Neural progenitor cell (in vitro differentiated cells): ENCODE measurements around the gene PRELID2. TPM values are rescaled to one million over a fixed set of nuclear protein-coding genes. Genes with fewer than 3 reads are reported as not detected.

ENCODE experiments used
- DNase-seq: peaks from one replicate; pipeline ENCODE4 v3.0.0-alpha.2; 2016; ENCODE audit warnings: low spot score
- H2AFZ ChIP-seq: fragments of 200-600 bp; sonication (generic); replicated peaks from 2 replicates; pipeline ENCODE4 v1.6.1; 2016; ENCODE audit warnings: antibody characterized with exemption
- H3F3A ChIP-seq: fragments of 200-600 bp; sonication (generic); 2 replicates; pipeline ENCODE4 v1.6.1; 2016; ENCODE audit warnings: antibody characterized with exemption, low read depth
- H3K27ac ChIP-seq: fragments of 200-600 bp; sonication (generic); 2 replicates; pipeline ENCODE4 v1.5.1; 2016; ENCODE audit warnings: mild to moderate bottlenecking
- H3K27me3 ChIP-seq: fragments of 200-600 bp; sonication (generic); 2 replicates; pipeline ENCODE4 v1.6.1; 2016; ENCODE audit warnings: mild to moderate bottlenecking, moderate library complexity
- H3K36me3 ChIP-seq: fragments of 200-600 bp; sonication (generic); 2 replicates; pipeline ENCODE4 v1.5.1; 2016
- H3K4me1 ChIP-seq: fragments of 200-600 bp; sonication (generic); 2 replicates; pipeline ENCODE4 v1.6.1; 2016; ENCODE audit warnings: mixed run types
- H3K4me2 ChIP-seq: fragments of 200-600 bp; sonication (generic); 2 replicates; pipeline ENCODE4 v1.6.1; 2016
- H3K4me3 ChIP-seq: fragments of 200-600 bp; sonication (generic); 2 replicates; pipeline ENCODE4 v1.5.1; 2016
- H3K79me2 ChIP-seq: fragments of 200-600 bp; sonication (generic); 2 replicates; pipeline ENCODE4 v1.6.1; 2016; ENCODE audit warnings: low read depth
- H3K9ac ChIP-seq: fragments of 200-600 bp; sonication (generic); 2 replicates; pipeline ENCODE4 v1.6.1; 2016
- H3K9me3 ChIP-seq: fragments of 200-600 bp; sonication (generic); 2 replicates; pipeline ENCODE4 v1.5.1; 2016; ENCODE audit warnings: low read depth
- H4K20me1 ChIP-seq: fragments of 200-600 bp; sonication (generic); 2 replicates; pipeline ENCODE4 v1.6.1; 2016; ENCODE audit warnings: low read depth
- H3K27ac Mint-ChIP-seq: 3 replicates; pipeline ENCODE4 v1.8.0; 2021; ENCODE audit warnings: mixed read lengths
- H3K27me3 Mint-ChIP-seq: 2 replicates; pipeline ENCODE4 v1.8.0; 2022; ENCODE audit warnings: low read depth, mild to moderate bottlenecking, inconsistent platforms, moderate library complexity, mixed read lengths; ENCODE audit not compliant: insufficient read depth
- H3K36me3 Mint-ChIP-seq: 3 replicates; pipeline ENCODE4 v1.8.0; 2021; ENCODE audit warnings: mixed read lengths
- H3K4me1 Mint-ChIP-seq: 3 replicates; pipeline ENCODE4 v1.8.0; 2021; ENCODE audit warnings: mixed read lengths
- H3K4me3 Mint-ChIP-seq: 3 replicates; pipeline ENCODE4 v1.8.0; 2021; ENCODE audit warnings: mild to moderate bottlenecking, moderate library complexity, mixed read lengths
- H3K9me3 Mint-ChIP-seq: 3 replicates; pipeline ENCODE4 v1.8.0; 2020; ENCODE audit warnings: mixed read lengths
- EZH2 ChIP-seq: fragments of 200-600 bp; sonication (generic); IDR thresholded peaks from 2 replicates; pipeline ENCODE4 v1.6.1; 2017; ENCODE audit warnings: antibody characterized with exemption, mild to moderate bottlenecking, moderate library complexity
- EZH2phosphoT487 ChIP-seq: fragments of 200-600 bp; sonication (generic); IDR thresholded peaks from 2 replicates; pipeline ENCODE4 v1.6.1; 2017; ENCODE audit warnings: antibody characterized with exemption
- total RNA-seq: library from RNA; depleted of rRNA; stranded (reverse); fragments of >200 nt; gene quantifications from 2 replicates; pipeline ENCODE4 v1.2.3, GENCODE V29; 2015; ENCODE audit warnings: low replicate concordance
- TF ChIP-seq, protein P1 (sequence below): fragments of 200-600 bp; sonication (generic); IDR thresholded peaks from 2 replicates; pipeline ENCODE4 v1.5.1; 2017; ENCODE audit warnings: antibody characterized with exemption, mild to moderate bottlenecking

Gene PRELID2
- total RNA-seq, 1 donor from 2014 or later = 30.3 TPM

DNA sequence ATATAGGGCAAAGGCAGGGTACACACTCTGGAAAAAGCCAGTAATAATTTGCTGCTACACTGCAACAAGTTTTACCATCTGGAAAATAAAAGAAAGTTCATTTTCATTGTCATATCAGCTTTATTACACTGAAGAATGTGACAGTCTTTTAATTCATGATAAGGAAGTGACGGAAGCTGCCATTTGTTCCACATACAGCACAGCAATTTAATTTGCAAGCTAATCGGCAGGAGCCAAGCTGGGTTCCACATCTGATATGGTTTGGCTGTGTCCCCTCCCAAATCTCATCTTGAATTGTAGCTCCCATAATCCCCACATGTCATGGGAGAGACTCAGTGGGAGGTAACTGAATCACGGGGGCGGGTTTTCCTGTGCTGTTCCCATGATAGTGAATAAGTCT lies 16.5 kb downstream of the PRELID2 start:
- Mint-ChIP-seq H3K27ac (no peak overlapping the region), H3K4me1 (no peaks in the 10 kb centered on the region), H3K36me3 (no peaks in the 10 kb centered on the region), H3K4me3 (no peak overlapping the region), H3K27me3 (no peaks in the 10 kb centered on the region), H3K9me3 (no peaks in the 10 kb centered on the region)
- no peak overlapping the region for H3K27ac ChIP-seq
- no peaks in the 10 kb centered on the region for H3F3A ChIP-seq
- H2AFZ ChIP-seq = no peak overlapping the region
- no peak overlapping the region for H3K9ac ChIP-seq
- no peaks in the 10 kb centered on the region for H3K27me3 ChIP-seq
- H4K20me1 ChIP-seq = no peaks in the 10 kb centered on the region
- H3K36me3 ChIP-seq = no peaks in the 10 kb centered on the region
- H3K9me3 ChIP-seq = no peaks in the 10 kb centered on the region
- no peaks in the 10 kb centered on the region for H3K79me2 ChIP-seq
- DNase-seq = no peak
- H3K4me1 ChIP-seq = no peaks in the 10 kb centered on the region
- no peak overlapping the region for H3K4me3 ChIP-seq
- TF ChIP-seq EZH2phosphoT487 (no peak), EZH2 (no peak)
- TF ChIP-seq, protein P1, sequence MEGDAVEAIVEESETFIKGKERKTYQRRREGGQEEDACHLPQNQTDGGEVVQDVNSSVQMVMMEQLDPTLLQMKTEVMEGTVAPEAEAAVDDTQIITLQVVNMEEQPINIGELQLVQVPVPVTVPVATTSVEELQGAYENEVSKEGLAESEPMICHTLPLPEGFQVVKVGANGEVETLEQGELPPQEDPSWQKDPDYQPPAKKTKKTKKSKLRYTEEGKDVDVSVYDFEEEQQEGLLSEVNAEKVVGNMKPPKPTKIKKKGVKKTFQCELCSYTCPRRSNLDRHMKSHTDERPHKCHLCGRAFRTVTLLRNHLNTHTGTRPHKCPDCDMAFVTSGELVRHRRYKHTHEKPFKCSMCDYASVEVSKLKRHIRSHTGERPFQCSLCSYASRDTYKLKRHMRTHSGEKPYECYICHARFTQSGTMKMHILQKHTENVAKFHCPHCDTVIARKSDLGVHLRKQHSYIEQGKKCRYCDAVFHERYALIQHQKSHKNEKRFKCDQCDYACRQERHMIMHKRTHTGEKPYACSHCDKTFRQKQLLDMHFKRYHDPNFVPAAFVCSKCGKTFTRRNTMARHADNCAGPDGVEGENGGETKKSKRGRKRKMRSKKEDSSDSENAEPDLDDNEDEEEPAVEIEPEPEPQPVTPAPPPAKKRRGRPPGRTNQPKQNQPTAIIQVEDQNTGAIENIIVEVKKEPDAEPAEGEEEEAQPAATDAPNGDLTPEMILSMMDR = no peak
- no peak overlapping the region for H3K4me2 ChIP-seq

DNA sequence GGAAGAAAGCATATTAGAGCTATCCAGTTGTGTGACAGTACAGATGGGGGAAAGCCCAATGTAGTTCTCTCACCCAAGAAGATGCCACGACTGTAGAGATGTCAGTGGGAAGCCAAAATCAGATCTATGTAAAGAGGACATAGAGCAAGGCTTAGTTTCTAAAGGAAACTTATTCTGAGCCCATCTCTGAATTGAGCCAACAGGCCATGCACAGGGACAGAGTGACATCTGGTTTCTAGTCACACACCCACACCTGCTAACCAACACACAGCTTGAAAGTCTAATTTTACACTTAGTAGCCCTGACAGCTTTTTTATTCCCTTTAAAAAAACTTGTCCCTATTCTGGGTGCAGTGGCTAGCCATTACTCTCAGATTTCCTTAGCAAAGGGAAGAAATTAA lies 22.3 kb downstream of the PRELID2 start:
- Mint-ChIP-seq H3K4me1 (no peaks in the 10 kb centered on the region), H3K36me3 (no peaks in the 10 kb centered on the region), H3K27me3 (peaks cover 2% of the 10 kb centered on the region), H3K9me3 (no peaks in the 10 kb centered on the region), H3K27ac (no peak overlapping the region), H3K4me3 (no peak overlapping the region)
- Histone ChIP-seq H3K27me3 (no peaks in the 10 kb centered on the region), H3K9me3 (no peaks in the 10 kb centered on the region), H3K4me3 (no peak overlapping the region), H3K4me1 (no peaks in the 10 kb centered on the region), H3K4me2 (no peak overlapping the region), H3K36me3 (no peaks in the 10 kb centered on the region), H3K9ac (no peak overlapping the region), H3K27ac (no peak overlapping the region), H4K20me1 (no peaks in the 10 kb centered on the region), H2AFZ (no peak overlapping the region), H3K79me2 (no peaks in the 10 kb centered on the region), H3F3A (no peaks in the 10 kb centered on the region)
- no peak for DNase-seq
- no peak for TF ChIP-seq EZH2
- TF ChIP-seq, protein P1 = no peak
- TF ChIP-seq EZH2phosphoT487 = no peak

DNA sequence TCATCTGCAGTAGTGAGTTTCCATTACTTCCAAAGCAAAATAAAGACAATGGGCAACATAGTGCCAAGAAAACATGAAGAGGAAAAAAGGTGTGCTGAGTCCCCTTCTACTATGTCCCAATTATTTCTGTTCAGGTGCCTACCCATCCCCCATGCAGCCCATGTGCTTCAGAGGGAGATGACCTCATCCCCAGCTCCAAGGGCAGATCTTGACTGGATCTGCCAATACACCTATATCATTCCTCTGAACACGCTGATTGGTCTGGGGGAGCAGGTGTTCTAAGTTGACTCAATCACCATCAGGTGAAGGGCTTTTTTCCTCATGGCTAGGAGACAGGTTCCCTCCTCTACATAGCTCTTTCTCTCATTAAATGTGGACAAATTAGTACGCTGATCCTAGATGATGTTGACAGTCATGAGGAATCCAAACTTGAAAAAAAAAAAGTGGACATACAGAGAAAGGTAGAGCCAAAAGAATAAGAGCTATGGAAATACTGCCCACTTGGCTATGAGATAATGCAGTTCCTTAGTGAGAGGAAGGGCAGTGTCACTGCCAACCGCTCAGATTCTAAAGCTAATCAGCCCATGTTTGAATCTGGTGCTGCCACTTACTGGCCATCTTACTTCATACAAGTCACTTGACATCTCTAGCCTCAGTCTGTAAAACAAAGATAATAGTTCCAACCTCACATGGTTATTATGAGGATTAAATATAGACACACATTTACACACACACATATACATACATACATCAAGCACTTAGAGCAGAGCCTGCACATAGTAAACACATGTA lies 23.1 kb downstream of the PRELID2 start:
- H3K36me3 Mint-ChIP-seq = no peaks in the 10 kb centered on the region
- H3K4me3 ChIP-seq = no peak overlapping the region
- H3K27ac Mint-ChIP-seq = no peak overlapping the region
- no peak overlapping the region for H3K4me2 ChIP-seq
- H3K36me3 ChIP-seq = no peaks in the 10 kb centered on the region
- no peak overlapping the region for H3K27ac ChIP-seq
- TF ChIP-seq, protein P1 = peak; percentile 47
- TF ChIP-seq EZH2phosphoT487 = no peak
- no peak for TF ChIP-seq EZH2
- H3K4me1 Mint-ChIP-seq = no peaks in the 10 kb centered on the region
- peak; percentile 38 for DNase-seq
- H3K9me3 Mint-ChIP-seq = no peaks in the 10 kb centered on the region
- no peaks in the 10 kb centered on the region for H3K4me1 ChIP-seq
- H3K4me3 Mint-ChIP-seq = no peak overlapping the region
- H3K27me3 Mint-ChIP-seq = peaks cover 2% of the 10 kb centered on the region
- no peaks in the 10 kb centered on the region for H4K20me1 ChIP-seq
- H3K9me3 ChIP-seq = no peaks in the 10 kb centered on the region
- no peaks in the 10 kb centered on the region for H3K27me3 ChIP-seq
- H2AFZ ChIP-seq = no peak overlapping the region
- H3K9ac ChIP-seq = no peak overlapping the region
- no peaks in the 10 kb centered on the region for H3K79me2 ChIP-seq
- no peaks in the 10 kb centered on the region for H3F3A ChIP-seq
